Right atrium auricular region (tissue), 2 donors: Measurements from ENCODE around the gene ATXN2. TPM values are rescaled to one million over a fixed set of nuclear protein-coding genes. Genes with fewer than 3 reads are reported as not detected.
A peak's percentile ranks its signal among the peaks of the same experiment; 100 is the strongest.

Experiments used
- DNase-seq: peaks from one replicate; pipeline ENCODE4 v3.0.0-alpha.2; 2019; ENCODE audit warnings: low spot score
- H3K27ac ChIP-seq, 2 donors: fragments of 200-600 bp; sonication (generic); 1 replicate in 1 of 2; 2 replicates in 1 of 2; pipeline ENCODE4 v1.5.1; 2016 to 2019
- H3K27me3 ChIP-seq, 2 donors: fragments of 200-600 bp; sonication (generic); one replicate each; pipeline versions ENCODE4 v1.5.1 to v1.6.0; 2017 to 2019
- H3K36me3 ChIP-seq: fragments of 200-600 bp; sonication (generic); one replicate; pipeline ENCODE4 v1.5.1; 2016
- H3K4me1 ChIP-seq, 2 donors: fragments of 200-600 bp; sonication (generic); one replicate each; pipeline versions ENCODE4 v1.5.1 to v1.6.0; 2017 to 2019
- H3K4me3 ChIP-seq, 2 donors: fragments of 200-600 bp; sonication (generic); 1 replicate in 1 of 2; 2 replicates in 1 of 2; pipeline ENCODE4 v1.5.1; 2017 to 2019; ENCODE audit warnings: mild to moderate bottlenecking in 1 of 2, moderate library complexity in 1 of 2
- H3K9me3 ChIP-seq, 2 donors: fragments of 200-600 bp; sonication (generic); one replicate each; pipeline ENCODE4 v1.5.1; 2019
- total RNA-seq, 2 donors: library from RNA; depleted of rRNA; stranded (reverse); fragments of >200 nt; gene quantifications; one replicate each; pipeline ENCODE4 v1.1.0, GENCODE V29; 2016
- TF ChIP-seq, protein P1 (sequence below), 2 donors: fragments of 200-600 bp; sonication (generic); IDR thresholded peaks; one replicate each; pipeline ENCODE4 v1.5.1; 2019; ENCODE audit warnings: antibody characterized with exemption in 2 of 2

Gene ATXN2
- total RNA-seq, 2 donors from 2014 or later, result 33.4 to 36.6 TPM

GRCh38 chr12:111408686-111409402 is 190.3 kb downstream of the ATXN2 start:
- H3K4me1 ChIP-seq, result peaks cover 0 to 91% of the 10 kb centered on the region in 2 donors
- H3K27ac ChIP-seq, result peak overlapping the region; percentile 93 to 96
- DNase-seq, result no peak
- TF ChIP-seq, protein P1, sequence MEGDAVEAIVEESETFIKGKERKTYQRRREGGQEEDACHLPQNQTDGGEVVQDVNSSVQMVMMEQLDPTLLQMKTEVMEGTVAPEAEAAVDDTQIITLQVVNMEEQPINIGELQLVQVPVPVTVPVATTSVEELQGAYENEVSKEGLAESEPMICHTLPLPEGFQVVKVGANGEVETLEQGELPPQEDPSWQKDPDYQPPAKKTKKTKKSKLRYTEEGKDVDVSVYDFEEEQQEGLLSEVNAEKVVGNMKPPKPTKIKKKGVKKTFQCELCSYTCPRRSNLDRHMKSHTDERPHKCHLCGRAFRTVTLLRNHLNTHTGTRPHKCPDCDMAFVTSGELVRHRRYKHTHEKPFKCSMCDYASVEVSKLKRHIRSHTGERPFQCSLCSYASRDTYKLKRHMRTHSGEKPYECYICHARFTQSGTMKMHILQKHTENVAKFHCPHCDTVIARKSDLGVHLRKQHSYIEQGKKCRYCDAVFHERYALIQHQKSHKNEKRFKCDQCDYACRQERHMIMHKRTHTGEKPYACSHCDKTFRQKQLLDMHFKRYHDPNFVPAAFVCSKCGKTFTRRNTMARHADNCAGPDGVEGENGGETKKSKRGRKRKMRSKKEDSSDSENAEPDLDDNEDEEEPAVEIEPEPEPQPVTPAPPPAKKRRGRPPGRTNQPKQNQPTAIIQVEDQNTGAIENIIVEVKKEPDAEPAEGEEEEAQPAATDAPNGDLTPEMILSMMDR (IDR thresholded peaks at IDR 0.05), result no peak
- H3K36me3 ChIP-seq, result no peaks in the 10 kb centered on the region
- no peaks in the 10 kb centered on the region for H3K27me3 ChIP-seq
- H3K9me3 ChIP-seq, result no peaks in the 10 kb centered on the region
- peak overlapping the region in 1 of 2 donors; percentile 28 for H3K4me3 ChIP-seq

DNA sequence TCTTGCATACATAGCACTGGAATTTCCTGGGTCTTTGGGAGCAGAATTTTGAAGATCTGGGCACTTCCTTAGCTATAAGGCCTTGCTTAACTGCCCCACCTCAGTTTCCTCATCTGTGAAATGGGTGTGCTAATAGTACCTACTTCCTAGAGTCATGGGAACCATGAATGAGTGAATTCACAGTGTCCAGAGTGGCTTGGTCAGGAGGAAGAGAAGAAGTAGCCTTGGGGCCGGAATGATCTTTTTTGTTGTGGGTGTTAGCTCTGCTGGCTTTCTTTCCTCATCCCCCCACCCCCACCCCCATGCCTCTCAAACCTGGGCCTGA is 191.0 kb downstream of the ATXN2 start:
- Histone ChIP-seq H3K27me3 (no peaks in the 10 kb centered on the region), H3K4me3 (peak overlapping the region in 1 of 2 donors; percentile 92), H3K4me1 (peaks cover 0 to 91% of the 10 kb centered on the region in 2 donors), H3K9me3 (no peaks in the 10 kb centered on the region), H3K36me3 (no peaks in the 10 kb centered on the region), H3K27ac (peak overlapping the region; percentile 93 to 96)
- TF ChIP-seq, protein P1 (IDR thresholded peaks at IDR 0.05), result no peak
- no peak for DNase-seq

GRCh38 chr12:111407377-111408115 is 191.6 kb downstream of the ATXN2 start:
- DNase-seq, result no peak
- peaks cover 0 to 91% of the 10 kb centered on the region in 2 donors for H3K4me1 ChIP-seq
- H3K9me3 ChIP-seq, result no peaks in the 10 kb centered on the region
- peak overlapping the region; percentile 93 to 96 for H3K27ac ChIP-seq
- H3K36me3 ChIP-seq, result no peaks in the 10 kb centered on the region
- H3K4me3 ChIP-seq, result peak overlapping the region; percentile 85 to 92
- TF ChIP-seq, protein P1 (IDR thresholded peaks at IDR 0.05), result no peak
- H3K27me3 ChIP-seq, result no peaks in the 10 kb centered on the region

GRCh38 chr12:111406474-111407376 is 192.4 kb downstream of the ATXN2 start:
- H3K36me3 ChIP-seq, result no peaks in the 10 kb centered on the region
- H3K27me3 ChIP-seq, result no peaks in the 10 kb centered on the region
- H3K4me1 ChIP-seq, result peaks cover 0 to 88% of the 10 kb centered on the region in 2 donors
- TF ChIP-seq, protein P1 (IDR thresholded peaks at IDR 0.05), result no peak
- H3K4me3 ChIP-seq, result peak overlapping the region; percentile 85 to 92
- H3K9me3 ChIP-seq, result no peaks in the 10 kb centered on the region
- peak overlapping the region; percentile 93 to 96 for H3K27ac ChIP-seq
- DNase-seq, result no peak

DNA sequence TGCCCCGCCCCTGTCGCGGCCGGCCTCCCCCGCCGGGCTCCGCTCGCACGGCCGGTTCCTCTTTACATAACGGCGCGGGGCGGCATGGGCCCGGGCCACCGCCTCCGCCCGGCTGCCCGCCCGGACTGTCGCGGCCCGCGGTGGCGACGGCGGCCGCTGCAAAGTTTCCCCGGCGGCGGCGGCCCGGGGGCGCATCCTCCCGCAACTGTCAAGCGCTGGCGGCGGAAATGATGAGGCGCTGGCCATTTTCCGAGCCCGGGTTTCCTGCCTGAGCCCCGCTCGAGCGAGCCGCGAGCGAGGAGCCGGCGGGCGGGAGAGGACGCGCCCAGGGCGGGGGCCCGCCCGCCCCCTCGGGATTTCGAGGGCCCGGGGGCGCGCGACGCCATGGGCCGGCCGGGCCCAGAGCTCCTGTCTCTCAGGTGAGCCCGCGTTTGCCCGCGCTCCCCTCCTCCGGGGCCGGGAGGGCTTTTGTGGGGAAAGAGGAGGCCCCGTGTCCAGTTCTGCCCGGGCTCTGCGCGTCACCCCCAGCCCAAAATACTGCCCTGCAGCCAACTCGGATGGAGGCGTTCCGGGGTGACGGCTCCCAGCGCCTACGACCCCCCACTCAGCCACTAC is 193.1 kb downstream of the ATXN2 start, which contains the start of gene SH2B3:
TSS of gene SH2B3 (plus strand) at position 65 of the 615 bp plus-strand sequence. CDS start 12,223 bp downstream, outside the sequence.
- no peak for DNase-seq

More for the DNA sequence above, 193.1 kb downstream of the ATXN2 start, which contains the start of gene SH2B3:
- H3K4me3 ChIP-seq, result peak within 1 kb of the TSS; percentile 85 to 92
- no peaks in the 10 kb centered on the region for H3K27me3 ChIP-seq
- H3K9me3 ChIP-seq, result no peaks in the 10 kb centered on the region
- H3K36me3 ChIP-seq, result no peaks in the 10 kb centered on the region
- H3K4me1 ChIP-seq, result peaks cover 0 to 81% of the 10 kb centered on the region in 2 donors
- TF ChIP-seq, protein P1 (IDR thresholded peaks at IDR 0.05), result no peak
- H3K27ac ChIP-seq, result peak within 1 kb of the TSS; percentile 93 to 96
